HT-29 (cell line): Measurements from ENCODE around the gene TSPAN15. TPM values are rescaled to one million over a fixed set of nuclear protein-coding genes. Genes with fewer than 3 reads are reported as not detected.

Experiments used
- DNase-seq: peaks from one replicate; pipeline ENCODE4 v3.0.0-alpha.2; 2015; ENCODE audit warnings: low spot score
- total RNA-seq: library from RNA; depleted of rRNA; stranded (reverse); fragments of >200 nt; shearing (Covaris generic); gene quantifications from 2 replicates; pipeline ENCODE4 v1.2.3, GENCODE V29; 2014

TSPAN15 gene
- total RNA-seq, 1 experiment from 2014 or later: 115 TPM

- DNase-seq: no peak
Observed at GRCh38 chr10:69417542-69417941, 33.7 kb upstream of the TSPAN15 start.

GRCh38 chr10:69418052-69418752 lies 33.1 kb upstream of the TSPAN15 start:
- peak; percentile 30 for DNase-seq

- no peak for DNase-seq
Observed at GRCh38 chr10:69419096-69419743, 32.0 kb upstream of the TSPAN15 start.

- DNase-seq: no peak
Observed at GRCh38 chr10:69419744-69420126, 31.5 kb upstream of the TSPAN15 start.

GRCh38 chr10:69421611-69422308 lies 29.5 kb upstream of the TSPAN15 start:
- DNase-seq: no peak

- DNase-seq: no peak
Observed at GRCh38 chr10:69422676-69423075, 28.6 kb upstream of the TSPAN15 start.

- no peak for DNase-seq
Observed at GRCh38 chr10:69425041-69425440, 26.2 kb upstream of the TSPAN15 start.

- DNase-seq: peak; percentile 94
Observed at GRCh38 chr10:69425511-69426298, 25.6 kb upstream of the TSPAN15 start.

GRCh38 chr10:69426376-69426727 lies 24.9 kb upstream of the TSPAN15 start:
- peak; percentile 55 for DNase-seq

GRCh38 chr10:69428165-69428564 lies 23.1 kb upstream of the TSPAN15 start:
- DNase-seq: no peak

- no peak for DNase-seq
Observed at GRCh38 chr10:69434169-69434568, 17.1 kb upstream of the TSPAN15 start.

GRCh38 chr10:69434926-69435325 lies 16.3 kb upstream of the TSPAN15 start:
- no peak for DNase-seq

GRCh38 chr10:69435966-69436520 lies 15.2 kb upstream of the TSPAN15 start:
- DNase-seq: no peak

- DNase-seq: no peak
Observed at GRCh38 chr10:69437321-69438259, 13.7 kb upstream of the TSPAN15 start.

GRCh38 chr10:69438536-69439349 lies 12.5 kb upstream of the TSPAN15 start:
- DNase-seq: peak; percentile 80

GRCh38 chr10:69439350-69439739 lies 11.9 kb upstream of the TSPAN15 start:
- peak; percentile 43 for DNase-seq

- peak; percentile 49 for DNase-seq
Observed at GRCh38 chr10:69439813-69440506, 11.3 kb upstream of the TSPAN15 start.

- DNase-seq: no peak
Observed at GRCh38 chr10:69443354-69443753, 7.9 kb upstream of the TSPAN15 start.

GRCh38 chr10:69445041-69445440 lies 6.2 kb upstream of the TSPAN15 start:
- DNase-seq: no peak
